Nucleus accumbens (tissue), 56 donors: ENCODE results near the gene KIAA1586.
A peak's percentile ranks its signal among the peaks of the same experiment; 100 is the strongest.
"Not testable (repeated sequence)": the region's sequence is repeated elsewhere in the genome, so short reads cannot be mapped to it uniquely, and the experiment has no call there.

Source experiments
- DNase-seq, 56 donors: peaks; one replicate each; lab custom pipeline; 2025; lab: John Stamatoyannopoulos, UW

The KIAA1586 gene

GRCh38 chr6:57044568-57044967, 1.9 kb upstream of the KIAA1586 start:
- DNase-seq = no peak

- not testable (repeated sequence) for DNase-seq
Measured at GRCh38 chr6:57047257-57047585, 728 bp downstream of the KIAA1586 start.

- DNase-seq = not testable (repeated sequence)
Measured at GRCh38 chr6:57047859-57048258, 1.4 kb downstream of the KIAA1586 start.

- no peak for DNase-seq
Measured at GRCh38 chr6:57048577-57048976, 2.1 kb downstream of the KIAA1586 start.

- DNase-seq = no peak
Measured at GRCh38 chr6:57063847-57064246, 17.4 kb downstream of the KIAA1586 start.

GRCh38 chr6:57064809-57065208, 18.3 kb downstream of the KIAA1586 start:
- no peak for DNase-seq

GRCh38 chr6:57068061-57068460, 21.6 kb downstream of the KIAA1586 start:
- no peak for DNase-seq

- no peak for DNase-seq
Measured at GRCh38 chr6:57069228-57069627, 22.7 kb downstream of the KIAA1586 start.

- DNase-seq = no peak
Measured at GRCh38 chr6:57069920-57070331, 23.4 kb downstream of the KIAA1586 start.

GRCh38 chr6:57072108-57072507, 25.6 kb downstream of the KIAA1586 start:
- DNase-seq = no peak

GRCh38 chr6:57074383-57074782, 27.9 kb downstream of the KIAA1586 start:
- no peak for DNase-seq

- DNase-seq = no peak
Measured at GRCh38 chr6:57075092-57075491, 28.6 kb downstream of the KIAA1586 start.

GRCh38 chr6:57078531-57079207, 32.2 kb downstream of the KIAA1586 start:
- no peak for DNase-seq

- no peak for DNase-seq
Measured at GRCh38 chr6:57085471-57085870, 39.0 kb downstream of the KIAA1586 start.

- DNase-seq = no peak
Measured at GRCh38 chr6:57086843-57087242, 40.4 kb downstream of the KIAA1586 start.

GRCh38 chr6:57087916-57088315, 41.4 kb downstream of the KIAA1586 start:
- no peak for DNase-seq

- no peak for DNase-seq
Measured at GRCh38 chr6:57089265-57089664, 42.8 kb downstream of the KIAA1586 start.

GRCh38 chr6:57089687-57090457, 43.4 kb downstream of the KIAA1586 start, which contains the start of gene ZNF451:
ZNF451 (plus strand) TSS chr6:57090188; CDS start chr6:57090254, 66 bp downstream.
- peak; percentile 77 to 99 (median 97) for DNase-seq

GRCh38 chr6:57090458-57091067, 44.1 kb downstream of the KIAA1586 start:
- not testable (repeated sequence) for DNase-seq

GRCh38 chr6:57091375-57091774, 44.9 kb downstream of the KIAA1586 start:
- DNase-seq = not testable (repeated sequence)

- no peak for DNase-seq
Measured at GRCh38 chr6:57094689-57095088, 48.2 kb downstream of the KIAA1586 start.

GRCh38 chr6:57097596-57097995, 51.1 kb downstream of the KIAA1586 start:
- no peak for DNase-seq
